Activated CD4-positive, alpha-beta T cell treated with anti-CD3 and anti-CD28 coated beads, Interleukin-2, amount 10 ng/mL, durations not matched to agents 7 days and 5 days (primary cell): ENCODE data around the gene HECW1. TPM values are rescaled to one million over a fixed set of nuclear protein-coding genes. Genes with fewer than 3 reads are reported as not detected.

Experiments
- CTCF ChIA-PET: fragments of 350-600 bp; sonication (Branson Sonifier 250); formaldehyde crosslinking; loops from one replicate; lab custom pipeline; 2021; ENCODE audit warnings: antibody characterized with exemption; lab: Charles Lee
- POLR2A ChIA-PET: fragments of 350-600 bp; sonication (Branson Sonifier 250); formaldehyde crosslinking; loops from one replicate; lab custom pipeline; 2021; ENCODE audit warnings: antibody characterized with exemption; lab: Charles Lee
- DNase-seq: peaks from one replicate; pipeline ENCODE4 v3.0.0-alpha.2; 2020
- H3K27ac Mint-ChIP-seq: one replicate; pipeline ENCODE4 v1.8.0; 2021; ENCODE audit warnings: mild to moderate bottlenecking, moderate library complexity, mixed read lengths
- H3K27me3 Mint-ChIP-seq: one replicate; pipeline ENCODE4 v1.8.0; 2021; ENCODE audit warnings: mixed read lengths
- H3K36me3 Mint-ChIP-seq: one replicate; pipeline ENCODE4 v1.8.0; 2021; ENCODE audit warnings: low read depth, mixed read lengths
- H3K4me1 Mint-ChIP-seq: one replicate; pipeline ENCODE4 v1.8.0; 2021; ENCODE audit warnings: mixed read lengths
- H3K4me3 Mint-ChIP-seq: one replicate; pipeline ENCODE4 v1.8.0; 2021; ENCODE audit warnings: mild to moderate bottlenecking, moderate library complexity, mixed read lengths
- H3K9me3 Mint-ChIP-seq: one replicate; pipeline ENCODE4 v1.8.0; 2021; ENCODE audit warnings: mixed read lengths
- total RNA-seq, 2 experiments: library from RNA; stranded (reverse); gene quantifications; one replicate each; pipeline ENCODE4 v1.2.3, GENCODE V29; 2021

Gene HECW1
- total RNA-seq, 2 experiments from 2014 or later = not detected

DNA sequence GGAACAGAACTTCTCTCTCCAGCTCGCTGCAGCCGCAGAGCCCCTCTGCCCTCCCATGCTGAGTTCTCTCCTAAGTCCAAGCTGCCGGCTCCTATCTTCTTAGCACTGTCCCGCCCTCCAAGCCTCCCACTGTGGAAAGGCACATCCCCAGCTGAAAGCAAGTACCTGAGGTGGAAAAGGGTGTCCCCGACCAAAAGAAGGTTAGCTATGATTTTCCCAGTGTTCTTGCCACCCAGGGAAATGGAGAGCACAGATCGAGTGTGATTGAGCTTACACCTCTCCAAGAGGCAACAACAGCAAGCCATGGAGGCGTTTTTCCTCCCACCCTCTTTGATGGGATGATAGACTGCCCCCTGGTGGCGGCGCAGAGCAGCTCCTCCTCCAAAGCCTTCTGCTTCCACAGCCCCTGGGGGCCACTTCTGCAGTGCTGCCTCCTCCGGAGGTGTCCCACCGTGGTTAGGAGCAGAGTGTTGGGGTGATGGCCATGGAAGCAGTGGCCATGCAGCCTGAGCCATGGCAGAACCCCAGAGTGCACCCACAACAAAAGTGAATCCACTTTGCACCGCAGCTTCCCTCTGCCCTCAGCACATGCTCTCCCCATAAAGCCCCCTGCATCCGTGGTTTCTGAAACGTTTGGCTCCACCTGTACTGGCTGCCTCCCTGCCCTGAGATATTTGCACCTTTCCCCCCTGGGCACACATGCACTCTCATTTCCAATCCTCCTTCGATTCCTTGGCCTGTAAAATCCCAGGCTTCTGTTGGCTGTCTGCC lies 327.4 kb downstream of the HECW1 start:
- Mint-ChIP-seq H3K27ac (no peak overlapping the region), H3K27me3 (peaks cover 7% of the 10 kb centered on the region)
- POLR2A ChIA-PET = no interaction called here

DNA sequence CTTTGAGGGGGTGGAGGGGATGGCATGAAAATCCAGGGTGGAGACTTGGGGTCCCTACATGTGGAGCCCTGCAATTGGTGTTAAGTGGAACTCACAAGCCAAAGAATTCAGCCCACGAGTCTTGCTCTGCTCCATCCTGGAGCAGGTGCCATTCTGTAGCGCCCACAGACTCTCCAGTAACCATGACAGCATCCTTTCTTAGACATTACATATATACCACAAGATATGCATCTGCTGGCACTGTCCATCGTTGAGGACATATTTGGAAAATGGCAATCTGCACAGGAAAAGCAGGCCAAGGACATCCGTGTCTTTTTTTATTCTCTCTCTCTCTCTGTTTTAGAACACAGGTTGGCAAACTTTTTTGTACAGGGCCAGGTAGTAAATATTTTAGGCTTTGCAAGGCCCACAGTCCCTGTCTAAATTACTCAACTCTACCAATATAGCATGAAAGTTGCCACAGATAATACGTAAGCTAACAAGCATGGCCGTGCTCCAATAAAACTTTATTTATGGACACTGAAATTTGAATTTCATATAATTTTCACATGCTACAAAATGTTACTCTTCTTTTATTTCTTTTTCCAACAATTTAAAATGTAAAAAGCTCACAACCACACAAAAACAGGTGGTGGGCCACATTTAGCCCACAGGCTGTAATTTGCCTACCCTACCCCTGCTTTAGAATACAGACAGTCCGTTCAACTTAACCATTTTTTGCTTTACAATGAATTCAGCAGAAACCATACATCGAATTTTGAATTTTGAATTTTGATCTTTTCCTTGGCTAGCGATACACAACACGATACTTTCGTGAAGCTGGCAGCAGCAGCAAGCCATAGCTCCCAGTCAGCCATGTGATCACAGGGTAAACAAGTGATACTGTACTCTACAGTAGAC lies 329.0 kb downstream of the HECW1 start:
- POLR2A ChIA-PET = no interaction called here
- no peak for DNase-seq
- Mint-ChIP-seq H3K9me3 (no peaks in the 10 kb centered on the region), H3K4me1 (no peaks in the 10 kb centered on the region), H3K27me3 (peaks cover 7% of the 10 kb centered on the region), H3K4me3 (no peak overlapping the region), H3K27ac (no peak overlapping the region), H3K36me3 (no peaks in the 10 kb centered on the region)
- CTCF ChIA-PET = interaction anchor here (0.6 to 0.8 kb wide), 4 partner anchors 141 to 401 kb away, joined by 3 to 5 read pairs (median 3); partner anchors contain the start of gene STK17A

More for the DNA sequence above, 327.4 kb downstream of the HECW1 start:
- CTCF ChIA-PET = interaction anchor here (0.6 to 1.7 kb wide), 7 partner anchors 14 to 284 kb away, joined by 3 to 6 read pairs (median 3); no protein-coding TSS in a partner anchor
- Mint-ChIP-seq H3K4me3 (no peak overlapping the region), H3K4me1 (no peaks in the 10 kb centered on the region), H3K9me3 (no peaks in the 10 kb centered on the region), H3K36me3 (no peaks in the 10 kb centered on the region)
- DNase-seq = peak; percentile 59

DNA sequence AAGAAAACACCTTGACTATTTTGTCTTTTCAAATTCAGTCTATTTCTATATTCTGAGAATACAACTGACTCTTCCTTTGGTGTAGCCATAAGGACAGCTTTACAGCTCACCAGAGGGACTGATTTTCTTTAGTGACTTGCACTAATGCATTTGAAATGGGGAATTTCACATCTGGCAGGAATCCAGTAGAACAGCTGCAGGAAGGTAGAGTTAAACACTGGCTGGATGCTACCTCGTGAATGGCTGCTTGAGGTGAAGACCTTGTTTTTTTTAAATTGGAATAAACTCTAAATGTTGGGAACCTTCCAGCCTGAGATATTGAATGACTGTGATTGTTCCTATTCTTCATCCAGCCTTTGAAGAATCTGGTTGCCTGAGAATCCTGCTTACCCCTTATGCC lies 330.9 kb downstream of the HECW1 start:
- POLR2A ChIA-PET = no interaction called here
- H3K9me3 Mint-ChIP-seq = no peaks in the 10 kb centered on the region
- no peak for DNase-seq
- H3K27ac Mint-ChIP-seq = no peak overlapping the region
- H3K4me1 Mint-ChIP-seq = no peaks in the 10 kb centered on the region
- H3K4me3 Mint-ChIP-seq = no peak overlapping the region
- peaks cover 7% of the 10 kb centered on the region for H3K27me3 Mint-ChIP-seq
- no peaks in the 10 kb centered on the region for H3K36me3 Mint-ChIP-seq
- CTCF ChIA-PET = interaction anchor here (0.8 to 1.1 kb wide), 3 partner anchors 10 to 512 kb away, joined by 3 to 8 read pairs (median 3); partner anchors contain the start of genes MRPL32 and PSMA2

DNA sequence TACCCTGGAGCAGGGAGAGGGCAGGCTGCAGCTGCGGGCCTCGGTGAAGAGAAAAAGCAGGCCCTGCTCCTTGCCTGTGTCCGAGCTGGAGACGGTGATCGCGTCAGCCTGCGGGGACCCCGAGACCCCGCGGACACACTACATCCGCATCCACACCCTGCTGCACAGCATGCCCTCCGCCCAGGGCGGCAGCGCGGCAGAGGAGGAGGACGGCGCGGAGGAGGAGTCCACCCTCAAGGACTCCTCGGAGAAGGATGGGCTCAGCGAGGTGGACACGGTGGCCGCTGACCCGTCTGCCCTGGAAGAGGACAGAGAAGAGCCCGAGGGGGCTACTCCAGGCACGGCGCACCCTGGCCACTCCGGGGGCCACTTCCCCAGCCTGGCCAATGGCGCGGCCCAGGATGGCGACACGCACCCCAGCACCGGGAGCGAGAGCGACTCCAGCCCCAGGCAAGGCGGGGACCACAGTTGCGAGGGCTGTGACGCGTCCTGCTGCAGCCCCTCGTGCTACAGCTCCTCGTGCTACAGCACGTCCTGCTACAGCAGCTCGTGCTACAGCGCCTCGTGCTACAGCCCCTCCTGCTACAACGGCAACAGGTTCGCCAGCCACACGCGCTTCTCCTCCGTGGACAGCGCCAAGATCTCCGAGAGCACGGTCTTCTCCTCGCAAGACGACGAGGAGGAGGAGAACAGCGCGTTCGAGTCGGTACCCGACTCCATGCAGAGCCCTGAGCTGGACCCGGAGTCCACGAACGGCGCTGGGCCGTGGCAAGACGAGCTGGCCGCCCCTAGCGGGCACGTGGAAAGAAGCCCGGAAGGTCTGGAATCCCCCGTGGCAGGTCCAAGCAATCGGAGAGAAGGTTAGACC lies 332.5 kb downstream of the HECW1 start:
- POLR2A ChIA-PET = no interaction called here

DNA sequence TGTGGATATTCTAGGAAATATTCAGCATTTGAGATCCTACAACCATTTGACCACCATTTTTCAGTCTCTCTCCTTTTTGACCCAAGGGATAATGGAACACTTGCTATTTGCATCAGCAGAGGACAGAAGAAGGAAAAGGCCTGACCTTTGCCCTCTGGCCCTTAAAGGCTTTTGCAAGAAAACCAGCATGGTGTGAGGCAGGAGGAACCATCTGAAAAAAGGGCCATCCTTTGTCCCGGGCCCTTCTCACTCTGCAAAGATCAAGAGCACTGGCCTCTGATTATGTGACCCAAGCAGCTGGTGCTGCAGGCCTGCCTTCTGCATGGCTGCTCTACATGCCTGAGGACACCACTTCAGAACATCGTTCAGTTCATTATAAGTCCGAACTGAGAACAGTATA lies 337.1 kb downstream of the HECW1 start:
- ChIA-PET POLR2A (no interaction called here), CTCF (no interaction called here)
- no peak overlapping the region for H3K4me3 Mint-ChIP-seq
- H3K27me3 Mint-ChIP-seq = peaks cover 17% of the 10 kb centered on the region
- no peaks in the 10 kb centered on the region for H3K4me1 Mint-ChIP-seq
- H3K27ac Mint-ChIP-seq = no peak overlapping the region
- H3K9me3 Mint-ChIP-seq = no peaks in the 10 kb centered on the region
- no peak for DNase-seq
- H3K36me3 Mint-ChIP-seq = no peaks in the 10 kb centered on the region

More for the DNA sequence above, 332.5 kb downstream of the HECW1 start:
- Mint-ChIP-seq H3K4me1 (no peaks in the 10 kb centered on the region), H3K27ac (no peak overlapping the region), H3K4me3 (no peak overlapping the region), H3K36me3 (no peaks in the 10 kb centered on the region), H3K9me3 (no peaks in the 10 kb centered on the region), H3K27me3 (peaks cover 10% of the 10 kb centered on the region)
- no peak for DNase-seq
- CTCF ChIA-PET = interaction anchor here (0.6 kb wide), 1 partner anchor 277 kb away, joined by 4 read pairs; no protein-coding TSS in a partner anchor

DNA sequence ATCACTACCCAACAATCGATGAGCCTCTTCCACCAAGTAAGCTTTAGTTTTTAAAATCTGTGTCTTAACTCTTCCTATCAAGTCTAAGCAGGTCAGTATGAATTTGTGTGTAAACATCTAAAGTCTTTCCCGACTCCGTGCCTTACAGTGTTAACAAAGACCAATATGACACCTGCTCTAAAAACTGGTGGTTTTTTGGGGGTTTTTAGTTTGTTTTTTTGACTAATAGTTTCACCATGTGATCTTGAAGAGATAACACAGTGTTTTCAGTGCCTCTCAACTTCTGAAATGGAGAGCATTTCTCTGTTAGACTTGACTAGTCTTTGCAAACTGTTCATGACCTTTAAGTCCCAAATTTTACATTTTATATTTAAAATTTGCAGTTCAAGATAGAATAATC lies 338.4 kb downstream of the HECW1 start:
- Mint-ChIP-seq H3K36me3 (no peaks in the 10 kb centered on the region), H3K4me3 (no peak overlapping the region), H3K27me3 (peaks cover 17% of the 10 kb centered on the region), H3K9me3 (no peaks in the 10 kb centered on the region), H3K27ac (no peak overlapping the region), H3K4me1 (peaks cover 5% of the 10 kb centered on the region)
- CTCF ChIA-PET = no interaction called here
- POLR2A ChIA-PET = no interaction called here
- DNase-seq = no peak

DNA sequence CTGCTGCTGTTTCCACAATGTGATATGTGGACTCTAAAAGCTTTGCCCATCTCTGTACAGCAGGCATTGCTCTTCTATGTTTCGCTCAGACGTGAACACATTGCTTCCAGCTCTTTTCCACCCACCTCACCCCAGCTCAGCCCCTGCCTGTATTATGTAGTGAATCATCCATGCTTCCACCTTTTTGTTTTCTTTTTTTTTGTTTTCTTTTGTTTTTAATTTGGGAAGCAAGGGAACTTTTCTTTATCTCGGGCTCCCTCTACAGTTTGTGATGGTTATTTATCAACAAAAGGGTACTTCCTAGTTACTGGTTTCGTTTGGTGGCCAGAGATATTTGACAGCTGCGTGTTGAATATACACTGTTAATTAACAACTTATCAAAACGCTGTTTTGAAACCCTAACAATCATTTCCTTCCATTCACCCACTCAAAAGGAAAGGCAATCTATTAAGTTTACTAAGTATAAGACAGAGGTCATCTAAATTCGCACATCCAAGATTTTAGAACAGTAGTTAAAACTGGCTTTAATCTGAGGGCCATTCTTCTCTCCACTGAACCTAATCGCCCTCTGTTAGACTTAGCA lies 342.6 kb downstream of the HECW1 start:
- no peak overlapping the region for H3K4me3 Mint-ChIP-seq
- POLR2A ChIA-PET = interaction anchor here (0.6 kb wide), 1 partner anchor 32 kb away, joined by 7 read pairs; no protein-coding TSS in a partner anchor

DNA sequence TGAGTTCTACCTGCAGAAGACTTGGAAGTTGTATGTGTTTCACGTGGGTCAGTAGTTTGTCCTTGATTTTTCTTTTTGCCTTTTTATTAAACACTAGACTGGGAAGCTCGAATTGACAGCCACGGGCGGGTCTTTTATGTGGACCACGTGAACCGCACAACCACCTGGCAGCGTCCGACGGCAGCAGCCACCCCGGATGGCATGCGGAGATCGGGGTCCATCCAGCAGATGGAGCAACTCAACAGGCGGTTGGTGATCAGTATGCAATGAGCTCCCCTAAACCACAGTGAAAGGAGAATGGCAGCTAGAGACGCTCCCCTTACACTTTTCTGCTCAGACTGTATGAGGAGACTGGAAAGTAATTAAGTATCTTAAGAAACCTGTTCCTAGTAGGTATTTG lies 343.8 kb downstream of the HECW1 start:
- no peak overlapping the region for H3K4me3 Mint-ChIP-seq
- no peak for DNase-seq
- H3K9me3 Mint-ChIP-seq = no peaks in the 10 kb centered on the region
- H3K27ac Mint-ChIP-seq = no peak overlapping the region
- H3K27me3 Mint-ChIP-seq = peaks cover 13% of the 10 kb centered on the region
- POLR2A ChIA-PET = no interaction called here
- H3K4me1 Mint-ChIP-seq = peaks cover 5% of the 10 kb centered on the region
- no peaks in the 10 kb centered on the region for H3K36me3 Mint-ChIP-seq
- CTCF ChIA-PET = interaction anchor here (0.6 to 1.9 kb wide), 10 partner anchors 9 to 422 kb away, joined by 3 to 8 read pairs (median 3); no protein-coding TSS in a partner anchor

More for the DNA sequence above, 342.6 kb downstream of the HECW1 start:
- DNase-seq = no peak
- H3K36me3 Mint-ChIP-seq = no peaks in the 10 kb centered on the region
- peaks cover 5% of the 10 kb centered on the region for H3K4me1 Mint-ChIP-seq
- H3K9me3 Mint-ChIP-seq = no peaks in the 10 kb centered on the region
- CTCF ChIA-PET = interaction anchor here (0.7 to 1.9 kb wide), 7 partner anchors 9 to 526 kb away, joined by 3 to 8 read pairs (median 3); no protein-coding TSS in a partner anchor
- H3K27me3 Mint-ChIP-seq = peaks cover 17% of the 10 kb centered on the region
- no peak overlapping the region for H3K27ac Mint-ChIP-seq

DNA sequence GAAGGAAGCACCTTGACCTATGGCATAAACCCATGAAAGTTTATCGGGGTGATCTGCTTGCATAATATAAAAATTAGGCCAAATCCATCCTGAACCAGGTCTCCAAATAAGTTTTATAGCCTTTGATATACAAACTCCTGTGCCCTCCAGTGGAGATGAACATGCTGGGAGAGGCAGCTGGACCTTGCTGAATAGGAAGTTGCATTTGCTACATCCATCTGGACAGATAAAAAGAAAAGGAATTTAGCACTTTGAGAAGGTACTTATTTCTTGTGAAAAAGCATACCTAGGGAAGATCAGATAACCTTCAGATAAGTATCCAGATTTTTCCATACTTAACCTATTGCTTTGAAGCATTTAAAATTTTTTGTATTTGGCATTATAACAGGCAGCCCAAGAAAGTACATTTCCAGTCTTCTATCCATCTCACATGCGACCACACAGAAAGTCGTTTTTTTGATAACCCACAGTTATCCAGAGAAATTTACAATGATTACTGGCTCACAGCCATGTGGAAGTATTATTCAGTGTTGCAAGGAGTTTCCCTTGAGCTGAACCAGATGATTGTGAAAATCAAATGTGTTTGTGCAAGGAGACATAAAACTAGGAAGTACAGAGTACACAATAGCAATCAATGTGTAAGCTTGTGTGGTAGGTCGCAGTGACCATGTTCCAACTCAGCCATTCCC lies 346.0 kb downstream of the HECW1 start:
- peaks cover 4% of the 10 kb centered on the region for H3K27me3 Mint-ChIP-seq
- no peak overlapping the region for H3K27ac Mint-ChIP-seq
- no peaks in the 10 kb centered on the region for H3K9me3 Mint-ChIP-seq
- DNase-seq = no peak
- CTCF ChIA-PET = no interaction called here
- POLR2A ChIA-PET = no interaction called here
- H3K4me3 Mint-ChIP-seq = no peak overlapping the region
- no peaks in the 10 kb centered on the region for H3K36me3 Mint-ChIP-seq
- H3K4me1 Mint-ChIP-seq = peaks cover 5% of the 10 kb centered on the region

DNA sequence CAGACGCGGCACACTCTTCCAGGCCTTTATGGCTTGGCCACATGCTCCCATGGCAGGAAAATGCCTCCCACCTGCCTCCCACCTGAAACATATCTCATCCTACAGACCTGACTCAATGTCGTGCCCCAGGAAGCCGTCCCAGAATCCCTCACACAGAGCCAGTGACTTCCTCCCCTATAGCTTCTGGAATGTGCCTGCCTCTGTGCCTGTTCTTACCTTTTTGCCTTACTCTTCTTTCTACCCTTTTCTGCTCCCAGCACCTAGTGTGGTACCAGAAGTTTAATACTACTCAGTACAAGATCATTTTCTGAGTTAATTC lies 346.5 kb downstream of the HECW1 start:
- ChIA-PET CTCF (no interaction called here), POLR2A (no interaction called here)
- no peak for DNase-seq
- Mint-ChIP-seq H3K36me3 (no peaks in the 10 kb centered on the region), H3K4me1 (peaks cover 5% of the 10 kb centered on the region), H3K4me3 (no peak overlapping the region), H3K27ac (no peak overlapping the region), H3K9me3 (no peaks in the 10 kb centered on the region), H3K27me3 (peaks cover 4% of the 10 kb centered on the region)

DNA sequence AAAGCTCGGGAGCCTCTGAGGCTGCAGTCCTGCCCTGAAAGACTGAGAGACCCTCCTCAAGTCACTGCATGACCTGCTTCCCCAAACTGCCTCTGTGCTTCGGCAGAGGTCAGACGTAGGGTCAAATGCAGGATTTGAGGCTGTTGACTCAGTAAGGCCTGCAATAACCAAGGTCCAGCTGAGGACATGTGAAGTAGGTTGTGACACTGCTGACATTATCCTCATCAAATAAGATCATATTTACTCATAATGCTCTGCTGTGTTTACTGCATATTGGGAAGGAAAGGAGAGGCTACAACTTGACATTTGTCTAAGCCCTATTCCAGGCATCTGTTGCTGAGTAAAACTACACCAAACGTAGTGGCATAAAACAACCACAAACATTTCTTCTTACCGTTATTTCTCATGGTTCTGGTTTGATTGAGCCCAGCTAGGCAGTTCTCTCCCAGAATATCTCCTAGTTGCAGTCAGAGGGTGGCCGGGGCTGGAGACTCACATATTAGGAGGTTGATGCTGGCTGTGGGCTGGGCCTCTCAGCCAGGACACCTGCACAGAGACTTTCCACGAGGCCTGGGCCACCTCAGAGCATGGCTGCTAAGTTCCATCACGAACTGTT lies 348.4 kb downstream of the HECW1 start:
- Mint-ChIP-seq H3K27me3 (peaks cover 5% of the 10 kb centered on the region), H3K27ac (no peak overlapping the region), H3K36me3 (no peaks in the 10 kb centered on the region), H3K4me1 (no peaks in the 10 kb centered on the region), H3K4me3 (no peak overlapping the region), H3K9me3 (no peaks in the 10 kb centered on the region)
- CTCF ChIA-PET = interaction anchor here (1.1 kb wide), 2 partner anchors 17 to 121 kb away, joined by 3 to 5 read pairs; no protein-coding TSS in a partner anchor
- POLR2A ChIA-PET = no interaction called here
- DNase-seq = no peak
